GM12878 (cell line): Measurements from ENCODE around the gene CD2AP. TPM values are rescaled to one million over a fixed set of nuclear protein-coding genes. Genes with fewer than 3 reads are reported as not detected.
A peak's percentile ranks its signal among the peaks of the same experiment; 100 is the strongest.

ENCODE experiments used
- BCL11A ChIP-seq: IDR thresholded peaks from 2 replicates; pipeline ENCODE4 v1.6.1; 2011; ENCODE audit warnings: low read depth, low read length
- CBX3 ChIP-seq: fragments of 200-600 bp; sonication (generic); IDR thresholded peaks from 2 replicates; pipeline ENCODE4 v1.6.1; 2016; ENCODE audit warnings: low read depth, borderline replicate concordance
- CREB1 ChIP-seq: IDR thresholded peaks from 2 replicates; pipeline ENCODE4 v1.6.1; 2012; ENCODE audit warnings: low read depth, mild to moderate bottlenecking, inconsistent platforms
- EED ChIP-seq: sonication (generic); IDR thresholded peaks from 2 replicates; pipeline ENCODE4 v1.6.1; 2016; ENCODE audit warnings: antibody characterized with exemption, low read depth
- FOXM1 ChIP-seq: IDR thresholded peaks from 2 replicates; pipeline ENCODE4 v1.6.1; 2012; ENCODE audit warnings: low read depth, mild to moderate bottlenecking, inconsistent platforms, low read length, moderate library complexity
- IKZF1 ChIP-seq: fragments of 450-650 bp; conservative IDR thresholded peaks from 2 replicates; pipeline ENCODE4 v1.6.1; 2017; ENCODE audit warnings: antibody characterized with exemption, mild to moderate bottlenecking
- IRF4 ChIP-seq: IDR thresholded peaks from 2 replicates; pipeline ENCODE4 v1.6.1; 2011; ENCODE audit warnings: low read depth, low read length
- JUNB ChIP-seq: IDR thresholded peaks from 2 replicates; pipeline ENCODE4 v1.6.1; 2016; ENCODE audit warnings: antibody characterized with exemption, mild to moderate bottlenecking
- LARP7 ChIP-seq: fragments of 450-650 bp; IDR thresholded peaks from 2 replicates; pipeline ENCODE4 v1.6.1; 2017; ENCODE audit warnings: mild to moderate bottlenecking
- MTA2 ChIP-seq: fragments of 450-650 bp; IDR thresholded peaks from 2 replicates; pipeline ENCODE4 v1.6.1; 2016; ENCODE audit warnings: low read depth, mild to moderate bottlenecking, moderate library complexity
- NFYB ChIP-seq: IDR thresholded peaks from 2 replicates; pipeline ENCODE4 v1.6.1; 2011; ENCODE audit warnings: low read depth, mild to moderate bottlenecking, low read length, improper control_type of control experiment, moderate library complexity; ENCODE audit not compliant: insufficient read depth
- NRF1 ChIP-seq: conservative IDR thresholded peaks from 2 replicates; pipeline ENCODE4 v1.6.1; 2011; ENCODE audit warnings: mild to moderate bottlenecking, low read depth, low read length, improper control_type of control experiment
- PAX8 ChIP-seq: fragments of 450-650 bp; IDR thresholded peaks from 2 replicates; pipeline ENCODE4 v1.6.1; 2017; ENCODE audit warnings: mild to moderate bottlenecking, moderate library complexity
- POLR2AphosphoS2 ChIP-seq: IDR thresholded peaks from 2 replicates; pipeline ENCODE4 v1.6.1; 2011; ENCODE audit warnings: low read depth, mild to moderate bottlenecking, low read length, improper control_type of control experiment, moderate library complexity
- RB1 ChIP-seq: fragments of 450-650 bp; formaldehyde crosslinking; IDR thresholded peaks from 2 replicates; pipeline ENCODE4 v1.6.1; 2017; ENCODE audit warnings: mild to moderate bottlenecking, borderline replicate concordance
- RELA ChIP-seq: fragments of 450-650 bp; IDR thresholded peaks from 2 replicates; pipeline ENCODE4 v1.8.0; 2014; ENCODE audit warnings: borderline replicate concordance; ENCODE audit not compliant: partially characterized antibody
- REST ChIP-seq: IDR thresholded peaks from 2 replicates; pipeline ENCODE4 v1.6.1; 2012; ENCODE audit warnings: mild to moderate bottlenecking, low read depth, low read length
- SMAD5 ChIP-seq: IDR thresholded peaks from 2 replicates; pipeline ENCODE4 v1.6.1; 2016; ENCODE audit warnings: antibody characterized with exemption, low read depth
- SPI1 ChIP-seq: IDR thresholded peaks from 2 replicates; pipeline ENCODE4 v1.6.1; 2011; ENCODE audit warnings: low read depth, mild to moderate bottlenecking, low read length, moderate library complexity, borderline replicate concordance; ENCODE audit not compliant: insufficient read depth
- TBL1XR1 ChIP-seq: IDR thresholded peaks from 2 replicates; pipeline ENCODE4 v1.6.1; 2012; ENCODE audit warnings: low read depth, low read length, improper control_type of control experiment
- TCF7 ChIP-seq: IDR thresholded peaks from 2 replicates; pipeline ENCODE4 v1.6.1; 2014; ENCODE audit warnings: antibody characterized with exemption, borderline replicate concordance
- ZNF217 ChIP-seq: fragments of 450-650 bp; IDR thresholded peaks from 2 replicates; pipeline ENCODE4 v1.6.1; 2017; ENCODE audit warnings: antibody characterized with exemption, mild to moderate bottlenecking
- ZSCAN29 ChIP-seq: fragments of 450-650 bp; IDR thresholded peaks from 2 replicates; pipeline ENCODE4 v1.6.1; 2017; ENCODE audit warnings: mild to moderate bottlenecking, moderate library complexity
- polyA plus RNA-seq, 11 experiments: library from polyadenylated mRNA; depleted of rRNA in 4 of 11; unstranded in 6 of 11; stranded (reverse) in 5 of 11; fragments of >200 nt; fragmentation: Nextera tagmentation in 4 of 11; fragmentation: Illumina TruSeq in 1 of 11; extraction: Ambion mirVana in 4 of 11; extraction: Trizol in 1 of 11; gene quantifications; 1 replicate in 1 of 11; 2 replicates in 10 of 11; pipeline versions ENCODE4 v1.2.1 to v1.2.3, GENCODE V29; 2011 to 2016; ENCODE audit warnings: inconsistent platforms in 2 of 11, missing spikeins in 2 of 11, low read depth in 1 of 11
- total RNA-seq, 4 experiments: library from RNA; depleted of rRNA in 3 of 4; stranded (reverse); fragments of >200 nt in 3 of 4; fragmentation: Illumina TruSeq in 1 of 4; extraction: Trizol in 1 of 4; gene quantifications; 2 replicates each; pipeline versions ENCODE4 v1.2.1 to v1.2.3, GENCODE V29; 2013 to 2021
- TF ChIP-seq, protein P1 (sequence below): fragments of 450-650 bp; IDR thresholded peaks from 2 replicates; pipeline ENCODE4 v1.6.1; 2018; ENCODE audit warnings: mild to moderate bottlenecking, low read depth, moderate library complexity; ENCODE audit not compliant: partially characterized antibody
- TF ChIP-seq, protein P2 (sequence below): fragments of 450-650 bp; IDR thresholded peaks from 2 replicates; pipeline ENCODE4 v1.6.1; 2016; ENCODE audit warnings: mild to moderate bottlenecking

The CD2AP gene
- total and polyA plus RNA-seq, 10 of the 15 experiments (the other 5 are each of a cell fraction or from before 2014, with no cell fraction given): 5.4 to 46.6 (median 20.9) TPM

- TF ChIP-seq, protein P1, sequence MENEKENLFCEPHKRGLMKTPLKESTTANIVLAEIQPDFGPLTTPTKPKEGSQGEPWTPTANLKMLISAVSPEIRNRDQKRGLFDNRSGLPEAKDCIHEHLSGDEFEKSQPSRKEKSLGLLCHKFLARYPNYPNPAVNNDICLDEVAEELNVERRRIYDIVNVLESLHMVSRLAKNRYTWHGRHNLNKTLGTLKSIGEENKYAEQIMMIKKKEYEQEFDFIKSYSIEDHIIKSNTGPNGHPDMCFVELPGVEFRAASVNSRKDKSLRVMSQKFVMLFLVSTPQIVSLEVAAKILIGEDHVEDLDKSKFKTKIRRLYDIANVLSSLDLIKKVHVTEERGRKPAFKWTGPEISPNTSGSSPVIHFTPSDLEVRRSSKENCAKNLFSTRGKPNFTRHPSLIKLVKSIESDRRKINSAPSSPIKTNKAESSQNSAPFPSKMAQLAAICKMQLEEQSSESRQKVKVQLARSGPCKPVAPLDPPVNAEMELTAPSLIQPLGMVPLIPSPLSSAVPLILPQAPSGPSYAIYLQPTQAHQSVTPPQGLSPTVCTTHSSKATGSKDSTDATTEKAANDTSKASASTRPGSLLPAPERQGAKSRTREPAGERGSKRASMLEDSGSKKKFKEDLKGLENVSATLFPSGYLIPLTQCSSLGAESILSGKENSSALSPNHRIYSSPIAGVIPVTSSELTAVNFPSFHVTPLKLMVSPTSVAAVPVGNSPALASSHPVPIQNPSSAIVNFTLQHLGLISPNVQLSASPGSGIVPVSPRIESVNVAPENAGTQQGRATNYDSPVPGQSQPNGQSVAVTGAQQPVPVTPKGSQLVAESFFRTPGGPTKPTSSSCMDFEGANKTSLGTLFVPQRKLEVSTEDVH: no peak
- TF ChIP-seq BCL11A: peak; percentile 69; the same call in 1 of the 2 replicates
- TF ChIP-seq SPI1: peak; percentile 63; the same call in 1 of the 2 replicates
- no peak for TF ChIP-seq NFYB
- no peak for TF ChIP-seq RELA
- TF ChIP-seq SMAD5: no peak
- peak; percentile 61 for TF ChIP-seq IKZF1
- peak; percentile 75 for TF ChIP-seq CREB1
- TF ChIP-seq CBX3: no peak
- TF ChIP-seq JUNB: peak; percentile 66
- no peak for TF ChIP-seq LARP7
- TF ChIP-seq PAX8: no peak
- 0 out of 2 replicates have a peak, but pooled peaks have one; percentile 29 for TF ChIP-seq IRF4
- TF ChIP-seq RB1: no peak
- TF ChIP-seq ZNF217: no peak
- TF ChIP-seq, protein P2, sequence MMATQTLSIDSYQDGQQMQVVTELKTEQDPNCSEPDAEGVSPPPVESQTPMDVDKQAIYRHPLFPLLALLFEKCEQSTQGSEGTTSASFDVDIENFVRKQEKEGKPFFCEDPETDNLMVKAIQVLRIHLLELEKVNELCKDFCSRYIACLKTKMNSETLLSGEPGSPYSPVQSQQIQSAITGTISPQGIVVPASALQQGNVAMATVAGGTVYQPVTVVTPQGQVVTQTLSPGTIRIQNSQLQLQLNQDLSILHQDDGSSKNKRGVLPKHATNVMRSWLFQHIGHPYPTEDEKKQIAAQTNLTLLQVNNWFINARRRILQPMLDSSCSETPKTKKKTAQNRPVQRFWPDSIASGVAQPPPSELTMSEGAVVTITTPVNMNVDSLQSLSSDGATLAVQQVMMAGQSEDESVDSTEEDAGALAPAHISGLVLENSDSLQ: 0 out of 2 replicates have a peak, but pooled peaks have one; percentile 14
- TF ChIP-seq EED: peak; percentile 28; the same call in 1 of the 2 replicates
- TF ChIP-seq TBL1XR1: 0 out of 2 replicates have a peak, but pooled peaks have one; percentile 27
- TF ChIP-seq NRF1: no peak
- peak; percentile 80 for TF ChIP-seq MTA2
- no peak for TF ChIP-seq REST
- TF ChIP-seq FOXM1: peak; percentile 82; the same call in 1 of the 2 replicates
- no peak for TF ChIP-seq POLR2AphosphoS2
- 0 out of 2 replicates have a peak, but pooled peaks have one; percentile 29 for TF ChIP-seq TCF7
- TF ChIP-seq ZSCAN29: no peak
Measured at GRCh38 chr6:47438481-47439347, 38.9 kb upstream of the CD2AP start (continued).
